Islet of Langerhans (tissue), 1 donor: Measurements from ENCODE around the gene RRAS2.
A peak's percentile ranks its signal among the peaks of the same experiment; 100 is the strongest.

Experiments used
- FAIRE-seq: peaks from one replicate; lab custom pipeline; 2011; peaks lifted over from hg19 to GRCh38; lab: Jason Lieb, UNC

Gene RRAS2

GRCh38 chr11:14306481-14306880, 52.5 kb downstream of the RRAS2 start:
- FAIRE-seq, result no peak

- FAIRE-seq, result no peak
These were observed 53.3 kb downstream of the RRAS2 start for GRCh38 chr11:14305649-14306048.

- FAIRE-seq, result no peak
These were observed 54.4 kb downstream of the RRAS2 start for GRCh38 chr11:14304601-14305000.

DNA sequence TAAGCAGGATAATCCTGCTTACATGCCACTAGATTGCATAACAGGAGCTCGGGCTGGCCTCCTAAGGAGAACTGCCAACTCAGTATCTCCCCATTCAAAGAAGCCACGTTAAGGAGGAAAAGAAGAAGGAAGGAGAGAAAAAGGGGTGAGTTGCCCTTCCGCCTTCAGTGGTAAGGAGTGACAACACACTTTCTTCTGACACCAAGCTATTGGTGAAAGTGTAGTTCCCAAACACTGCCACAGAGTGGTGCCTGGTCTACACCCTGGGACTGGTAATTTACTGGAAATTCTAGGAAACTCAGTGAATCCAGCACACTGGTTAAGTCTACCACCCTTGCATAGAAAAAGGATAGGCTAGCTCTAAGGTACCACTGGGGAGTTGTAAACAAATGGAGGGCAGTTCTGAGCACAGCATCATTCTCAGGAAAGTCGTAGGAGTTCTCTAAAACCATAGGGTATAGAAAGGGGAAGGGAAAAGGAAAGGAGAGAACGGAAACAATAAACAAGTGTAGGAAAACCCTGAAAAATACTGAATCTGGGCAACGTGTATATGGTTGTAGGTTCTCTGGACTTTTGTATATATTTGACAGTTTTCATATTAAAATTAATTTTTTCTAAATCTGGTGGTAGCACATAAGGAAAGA, 58.2 kb downstream of the RRAS2 start:
- peak; percentile 89 for FAIRE-seq

DNA sequence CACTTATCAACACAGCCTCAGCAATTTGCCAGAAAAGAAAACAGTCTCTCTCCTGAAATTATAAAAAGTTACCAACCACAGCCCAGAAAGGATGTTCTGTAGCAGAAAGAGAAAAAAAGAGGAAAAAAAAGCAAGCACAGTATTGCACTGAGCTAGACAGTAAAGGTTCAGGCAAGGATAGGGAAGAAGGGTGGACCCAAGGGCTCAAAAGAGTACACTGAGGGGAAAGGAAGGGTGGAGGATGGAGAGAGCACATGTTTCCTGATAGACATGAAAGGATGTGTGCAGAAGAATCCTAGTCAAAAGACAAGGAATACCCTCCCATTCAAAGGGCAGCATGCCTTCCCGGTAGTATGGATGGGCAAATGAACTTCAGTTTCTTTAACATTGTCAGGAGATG, 59.1 kb downstream of the RRAS2 start:
- FAIRE-seq, result no peak

DNA sequence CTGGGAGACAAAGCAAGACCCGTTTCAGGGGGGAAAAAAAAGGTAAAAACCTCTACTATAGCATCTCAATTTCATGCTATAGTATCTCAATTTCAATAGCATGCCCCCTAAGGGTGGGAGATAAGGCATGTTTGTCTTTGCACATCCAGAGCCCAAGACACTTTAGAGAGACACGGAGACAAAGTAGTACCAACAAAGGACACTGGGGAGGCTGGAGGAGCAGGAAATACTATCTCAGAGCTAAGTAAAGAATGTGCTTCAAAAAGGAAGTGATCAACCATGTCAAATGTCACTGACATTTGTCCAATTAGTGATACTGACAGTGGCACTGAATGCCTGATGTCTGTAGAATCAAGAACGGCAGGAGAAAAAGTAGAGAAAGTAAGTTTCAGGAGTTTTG, 68.6 kb downstream of the RRAS2 start:
- no peak for FAIRE-seq

- FAIRE-seq, result no peak
These were observed 70.6 kb downstream of the RRAS2 start for GRCh38 chr11:14288189-14288935.

GRCh38 chr11:14278869-14279268, 80.1 kb downstream of the RRAS2 start:
- peak; percentile 58 for FAIRE-seq

DNA sequence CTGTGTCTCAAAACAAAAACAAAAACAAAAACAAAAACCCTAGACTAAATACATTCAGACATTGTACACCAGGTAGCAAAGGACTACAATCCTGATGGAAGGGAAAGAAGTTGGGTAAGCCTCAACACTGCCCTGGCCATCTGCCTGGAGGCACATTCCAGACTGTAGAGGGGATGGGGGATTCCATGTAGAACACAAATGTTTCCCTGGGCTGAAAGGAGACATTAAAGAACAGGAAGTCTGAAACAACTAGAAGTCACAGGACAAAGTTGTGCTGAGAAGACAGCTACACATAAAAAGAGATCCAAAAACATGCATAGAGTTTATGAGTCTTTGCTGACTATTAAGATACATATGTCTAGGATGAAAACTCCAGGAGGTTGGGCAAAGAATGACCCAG, 83.9 kb downstream of the RRAS2 start:
- FAIRE-seq, result no peak

- FAIRE-seq, result no peak
These were observed 85.1 kb downstream of the RRAS2 start for GRCh38 chr11:14273895-14274294.

- no peak for FAIRE-seq
These were observed 88.1 kb downstream of the RRAS2 start for GRCh38 chr11:14270690-14271542.

GRCh38 chr11:14269692-14270573, 89.0 kb downstream of the RRAS2 start:
- FAIRE-seq, result no peak

DNA sequence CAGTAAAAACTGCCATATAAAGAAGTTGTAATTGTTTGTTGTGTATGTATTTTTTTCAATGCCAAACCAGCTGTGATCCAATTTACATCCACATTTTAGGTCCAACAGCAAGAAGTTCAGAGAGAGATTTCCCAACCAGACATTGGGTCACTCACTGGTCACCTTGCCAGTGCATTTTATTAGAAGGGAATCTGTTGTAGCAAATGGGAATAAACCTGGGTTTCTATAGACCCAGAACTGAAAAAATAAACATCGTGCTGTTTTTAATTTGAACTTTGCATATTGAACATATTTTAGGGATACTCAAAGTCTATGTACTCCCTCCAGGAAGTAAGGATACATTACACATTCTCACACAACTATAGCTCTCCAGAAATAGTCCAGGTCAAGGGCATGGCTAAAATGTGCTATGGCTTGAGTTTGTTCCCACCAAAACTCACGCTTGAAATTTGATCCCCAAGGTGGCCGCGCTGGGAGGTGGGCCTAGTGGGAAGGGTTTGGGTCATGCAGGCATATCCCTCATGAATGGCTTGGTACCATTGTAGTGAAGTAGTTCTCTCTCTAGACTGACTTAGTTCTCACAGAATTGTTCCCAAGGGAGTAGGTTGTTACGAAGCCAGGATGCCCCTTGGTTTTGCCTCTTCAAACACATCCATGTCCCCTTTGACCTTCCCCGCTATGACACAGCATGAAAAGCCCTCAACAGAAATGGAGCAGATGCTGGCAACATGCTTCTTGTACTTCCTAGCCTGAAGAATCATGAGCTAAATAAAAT, 90.9 kb downstream of the RRAS2 start:
- no peak for FAIRE-seq

DNA sequence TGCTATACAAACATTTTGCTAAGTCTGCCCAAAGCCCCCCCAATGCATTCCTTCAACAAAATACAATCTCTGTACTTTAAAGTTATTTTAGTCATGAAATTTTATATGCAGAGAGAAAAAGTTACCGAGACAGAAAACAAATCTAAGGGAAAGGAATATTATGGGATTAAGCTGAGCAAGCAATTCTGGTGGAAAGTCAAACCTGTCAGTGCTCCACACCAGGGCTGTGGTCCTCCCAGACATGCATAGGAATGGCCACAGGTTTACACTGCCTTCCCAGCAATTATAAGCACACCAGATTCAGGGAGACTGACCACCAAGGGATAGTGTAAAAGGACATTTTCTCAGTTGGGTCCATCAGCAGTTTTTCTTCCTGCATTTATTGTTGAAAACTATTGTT, 92.4 kb downstream of the RRAS2 start:
- no peak for FAIRE-seq

GRCh38 chr11:14264966-14265365, 94.0 kb downstream of the RRAS2 start:
- FAIRE-seq, result no peak

- no peak for FAIRE-seq
These were observed 96.6 kb downstream of the RRAS2 start for GRCh38 chr11:14262271-14262846.

DNA sequence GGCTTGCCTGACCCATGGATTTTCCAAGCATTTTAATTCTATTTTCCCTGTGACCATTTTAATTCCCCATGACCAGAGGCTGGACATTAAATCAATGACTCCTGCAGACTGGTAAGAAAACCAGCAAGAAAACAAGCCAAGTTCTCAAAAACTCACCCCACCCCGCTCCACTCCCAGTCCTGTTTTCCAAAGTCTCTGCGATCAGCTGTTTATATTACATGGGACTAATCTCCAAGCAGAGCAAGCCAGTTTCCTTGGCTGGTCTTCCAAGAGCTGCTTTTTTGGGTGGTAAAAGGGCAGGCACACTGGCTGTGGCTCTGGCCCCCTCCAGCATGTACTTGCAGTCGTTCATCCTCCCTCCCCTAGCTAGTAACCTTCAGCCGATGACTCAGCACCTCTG, 97.9 kb downstream of the RRAS2 start:
- no peak for FAIRE-seq

DNA sequence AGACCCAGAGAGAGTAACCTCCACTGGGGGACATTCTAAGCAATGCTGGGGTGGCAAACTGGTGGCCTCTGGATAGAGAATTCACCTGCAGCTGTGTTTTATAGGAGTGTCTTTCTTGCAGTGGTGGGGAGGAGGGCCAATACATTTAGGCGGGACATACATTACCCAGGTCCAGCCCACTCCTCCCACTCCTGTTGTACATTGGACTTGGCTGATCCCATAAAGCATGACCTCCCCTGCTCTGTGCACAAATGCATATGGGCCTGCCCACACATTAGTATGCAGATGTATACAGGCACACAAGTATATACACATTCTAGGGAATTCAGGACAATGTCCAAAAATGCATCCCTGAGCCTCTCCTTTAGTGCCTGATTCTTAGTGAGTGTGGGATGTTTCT, 99.1 kb downstream of the RRAS2 start:
- no peak for FAIRE-seq

DNA sequence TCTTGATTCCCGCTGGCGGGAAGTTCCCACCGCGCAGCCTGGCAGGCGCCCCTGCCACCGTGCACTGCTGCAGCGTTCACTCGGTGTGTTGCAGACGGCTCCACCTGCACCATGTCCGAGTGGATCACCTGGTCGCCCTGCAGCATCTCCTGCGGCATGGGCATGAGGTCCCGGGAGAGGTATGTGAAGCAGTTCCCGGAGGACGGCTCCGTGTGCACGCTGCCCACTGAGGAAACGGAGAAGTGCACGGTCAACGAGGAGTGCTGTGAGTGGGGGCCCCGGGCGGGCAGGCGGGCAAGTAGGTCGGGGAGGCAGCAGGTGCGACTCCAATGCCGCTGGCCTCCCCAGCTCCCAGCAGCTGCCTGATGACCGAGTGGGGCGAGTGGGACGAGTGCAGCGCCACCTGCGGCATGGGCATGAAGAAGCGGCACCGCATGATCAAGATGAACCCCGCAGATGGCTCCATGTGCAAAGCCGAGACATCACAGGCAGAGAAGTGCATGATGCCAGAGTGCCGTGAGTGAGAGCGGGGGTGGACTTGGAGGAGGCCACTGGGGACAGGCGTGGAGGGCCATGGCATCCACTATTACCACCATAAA, 99.7 kb downstream of the RRAS2 start:
- FAIRE-seq, result no peak

- FAIRE-seq, result no peak
These were observed 100.6 kb downstream of the RRAS2 start for GRCh38 chr11:14258221-14258935.
